Stimulated activated naive CD4-positive, alpha-beta T cell (primary cell): ENCODE data around the gene SEPTIN11.

ENCODE experiments used
- DNase-seq, 6 experiments: peaks; one replicate each; lab custom pipeline; 2025; lab: John Stamatoyannopoulos, UW

Gene SEPTIN11

GRCh38 chr4:76949276-76950051 is at the start of gene SEPTIN11:
Gene SEPTIN11 (plus strand): TSS chr4:76949752. CDS start chr4:76949904, 152 bp downstream.
- DNase-seq, result peak; percentile 48 to 76 (median 66)

GRCh38 chr4:76902233-76902890 is 47.2 kb upstream of the SEPTIN11 start:
- no peak for DNase-seq

- DNase-seq, result no peak
Observed at GRCh38 chr4:76904646-76905190, 44.8 kb upstream of the SEPTIN11 start.

GRCh38 chr4:76905521-76905920 is 44.0 kb upstream of the SEPTIN11 start:
- no peak for DNase-seq

- no peak for DNase-seq
Observed at GRCh38 chr4:76909711-76910110, 39.8 kb upstream of the SEPTIN11 start.

GRCh38 chr4:76920715-76921114 is 28.8 kb upstream of the SEPTIN11 start:
- DNase-seq, result no peak

GRCh38 chr4:76923619-76924357 is 25.8 kb upstream of the SEPTIN11 start:
- DNase-seq, result no peak

GRCh38 chr4:76926841-76927240 is 22.7 kb upstream of the SEPTIN11 start:
- no peak for DNase-seq

- no peak for DNase-seq
Observed at GRCh38 chr4:76930685-76931084, 18.9 kb upstream of the SEPTIN11 start.

- no peak for DNase-seq
Observed at GRCh38 chr4:76931087-76931486, 18.5 kb upstream of the SEPTIN11 start.

- DNase-seq, result no peak
Observed at GRCh38 chr4:76931576-76932276, 17.8 kb upstream of the SEPTIN11 start.

GRCh38 chr4:76939184-76939583 is 10.4 kb upstream of the SEPTIN11 start:
- no peak for DNase-seq

GRCh38 chr4:76943129-76943620 is 6.4 kb upstream of the SEPTIN11 start:
- DNase-seq, result no peak

- DNase-seq, result no peak
Observed at GRCh38 chr4:76943790-76944189, 5.8 kb upstream of the SEPTIN11 start.

- DNase-seq, result no peak
Observed at GRCh38 chr4:76947369-76947768, 2.2 kb upstream of the SEPTIN11 start.

- peak; percentile 26 to 55 (median 49) for DNase-seq
Observed at GRCh38 chr4:76948443-76949275, 893 bp upstream of the SEPTIN11 start.

GRCh38 chr4:76950052-76950955 is 752 bp downstream of the SEPTIN11 start:
- peak; percentile 12 to 47 (median 38) for DNase-seq

- no peak for DNase-seq
Observed at GRCh38 chr4:76950956-76951671, 1.6 kb downstream of the SEPTIN11 start.

- no peak for DNase-seq
Observed at GRCh38 chr4:76951672-76952010, 2.1 kb downstream of the SEPTIN11 start.
